Astrocyte (in vitro differentiated cells and primary cell): Measurements from ENCODE around the gene CISD2.
"Not testable (repeated sequence)": the region's sequence is repeated elsewhere in the genome, so short reads cannot be mapped to it uniquely, and the experiment has no call there.

Experiments
- CTCF ChIP-seq: IDR thresholded peaks from 2 replicates; pipeline ENCODE4 v1.5.1; 2011; ENCODE audit warnings: low read depth, mild to moderate bottlenecking, inconsistent platforms, low read length, moderate library complexity; ENCODE audit not compliant: insufficient read depth
- EZH2 ChIP-seq: IDR thresholded peaks from 2 replicates; pipeline ENCODE4 v1.6.1; 2012; ENCODE audit warnings: mild to moderate bottlenecking, low read length, inconsistent platforms; ENCODE audit not compliant: insufficient read depth

GRCh38 chr4:102938063-102938462 is 69.3 kb downstream of the CISD2 start:
- TF ChIP-seq CTCF, EZH2: not testable (repeated sequence)
